ENCODE data around the gene TMEM258. TPM values are rescaled to one million over a fixed set of nuclear protein-coding genes. Genes with fewer than 3 reads are reported as not detected.

TMEM258 gene
- total RNA-seq, 1 donor from 2014 or later, result 104 TPM

DNA sequence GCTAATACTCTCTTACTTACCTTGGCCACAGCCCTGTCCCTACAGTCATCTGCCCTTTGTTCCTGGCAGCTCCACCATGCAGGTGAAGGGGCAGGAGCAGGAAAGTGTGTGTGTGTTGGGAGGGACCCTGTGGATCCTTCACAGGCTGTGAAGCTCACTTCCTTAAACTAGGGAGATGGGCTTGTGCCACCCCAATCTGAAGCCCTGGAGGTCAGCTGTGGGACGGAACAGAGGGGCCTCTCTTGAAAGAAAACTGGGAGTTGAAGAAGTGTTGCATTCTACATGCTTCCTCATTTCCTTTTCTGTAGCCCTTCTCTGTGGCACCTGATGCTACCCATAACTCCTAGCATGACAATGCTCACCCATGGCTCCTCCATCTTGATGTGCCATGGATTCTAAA, 12.7 kb upstream of the TMEM258 start:
- TF ChIP-seq, protein P1, sequence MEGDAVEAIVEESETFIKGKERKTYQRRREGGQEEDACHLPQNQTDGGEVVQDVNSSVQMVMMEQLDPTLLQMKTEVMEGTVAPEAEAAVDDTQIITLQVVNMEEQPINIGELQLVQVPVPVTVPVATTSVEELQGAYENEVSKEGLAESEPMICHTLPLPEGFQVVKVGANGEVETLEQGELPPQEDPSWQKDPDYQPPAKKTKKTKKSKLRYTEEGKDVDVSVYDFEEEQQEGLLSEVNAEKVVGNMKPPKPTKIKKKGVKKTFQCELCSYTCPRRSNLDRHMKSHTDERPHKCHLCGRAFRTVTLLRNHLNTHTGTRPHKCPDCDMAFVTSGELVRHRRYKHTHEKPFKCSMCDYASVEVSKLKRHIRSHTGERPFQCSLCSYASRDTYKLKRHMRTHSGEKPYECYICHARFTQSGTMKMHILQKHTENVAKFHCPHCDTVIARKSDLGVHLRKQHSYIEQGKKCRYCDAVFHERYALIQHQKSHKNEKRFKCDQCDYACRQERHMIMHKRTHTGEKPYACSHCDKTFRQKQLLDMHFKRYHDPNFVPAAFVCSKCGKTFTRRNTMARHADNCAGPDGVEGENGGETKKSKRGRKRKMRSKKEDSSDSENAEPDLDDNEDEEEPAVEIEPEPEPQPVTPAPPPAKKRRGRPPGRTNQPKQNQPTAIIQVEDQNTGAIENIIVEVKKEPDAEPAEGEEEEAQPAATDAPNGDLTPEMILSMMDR (IDR thresholded peaks at IDR 0.05), result no peak
- no peak overlapping the region for H3K4me3 ChIP-seq
- no peaks in the 10 kb centered on the region for H3K27me3 ChIP-seq (ENCODE audit: low read depth)
- no peaks in the 10 kb centered on the region for H3K9me3 ChIP-seq
- H3K27ac ChIP-seq, result no peak overlapping the region
- H3K36me3 ChIP-seq, result peaks cover 83% of the 10 kb centered on the region
- intact Hi-C loops (cut with DNase I), result no loop called here
- H3K4me1 ChIP-seq, result no peaks in the 10 kb centered on the region
- DNase-seq, result no peak
- no peak for ATAC-seq

DNA sequence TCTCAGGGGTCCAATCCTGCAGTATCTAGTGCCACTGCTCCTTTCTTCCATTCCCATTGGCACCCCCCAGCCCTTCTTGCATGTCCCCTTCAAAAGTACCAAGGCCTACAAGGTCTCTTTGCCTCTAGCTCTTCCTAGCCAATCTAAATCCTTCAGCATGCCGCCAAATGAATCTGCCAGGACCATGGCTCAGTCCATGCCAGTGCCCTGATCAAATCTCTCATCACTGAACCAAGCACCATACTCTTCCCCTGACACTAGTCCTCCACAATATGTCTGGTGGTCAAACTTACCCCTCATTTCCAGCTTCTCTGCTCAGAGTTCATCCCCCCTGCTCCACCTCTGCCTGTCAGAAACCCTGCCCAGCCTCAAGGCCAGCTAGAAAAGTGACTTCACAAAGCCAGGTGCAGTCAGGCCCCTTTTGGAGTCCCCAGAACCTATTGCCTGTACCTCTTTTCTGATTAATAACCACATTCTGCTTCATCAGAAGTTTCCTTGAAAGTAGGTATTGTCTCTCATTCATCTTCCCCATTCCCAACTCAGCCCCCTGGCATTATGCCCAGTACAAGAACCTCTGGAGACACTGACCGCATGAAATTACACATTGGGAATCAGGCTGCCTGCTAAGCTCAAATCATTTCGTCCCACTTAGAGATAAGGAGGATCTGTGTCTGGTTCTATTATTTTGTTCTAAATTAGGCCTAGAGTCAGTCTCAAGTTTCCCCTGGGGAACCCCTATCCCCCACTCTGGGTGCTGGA, 11.7 kb upstream of the TMEM258 start:
- no peak for ATAC-seq
- Histone ChIP-seq H3K9me3 (no peaks in the 10 kb centered on the region), H3K4me1 (no peaks in the 10 kb centered on the region), H3K36me3 (peaks cover 74% of the 10 kb centered on the region), H3K27ac (no peak overlapping the region), H3K4me3 (no peak overlapping the region), H3K27me3 (ENCODE audit: low read depth) (no peaks in the 10 kb centered on the region)
- TF ChIP-seq, protein P1 (IDR thresholded peaks at IDR 0.05), result no peak
- intact Hi-C loops (cut with DNase I), result no loop called here
- no peak for DNase-seq

DNA sequence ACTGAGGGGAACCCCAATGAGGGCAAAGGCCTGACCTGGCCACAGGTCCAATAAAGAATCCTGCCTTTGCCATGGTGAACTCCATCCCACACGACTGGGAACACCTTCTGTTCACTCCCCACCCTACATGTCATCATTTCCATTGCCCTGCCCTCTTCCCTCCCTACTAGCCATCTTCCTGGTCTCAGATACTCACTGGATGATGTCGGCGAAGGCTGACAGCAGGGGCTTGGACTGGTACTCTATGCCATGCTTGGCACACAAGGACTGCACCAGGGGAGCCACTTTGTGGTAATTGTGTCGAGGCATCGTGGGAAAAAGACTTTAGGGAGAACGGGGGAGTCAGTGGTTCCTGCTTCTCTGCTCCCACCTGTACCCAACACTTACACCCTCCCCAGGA, 10.2 kb upstream of the TMEM258 start:
- Histone ChIP-seq H3K4me1 (peaks cover 3% of the 10 kb centered on the region), H3K27ac (no peak overlapping the region), H3K9me3 (no peaks in the 10 kb centered on the region), H3K27me3 (ENCODE audit: low read depth) (no peaks in the 10 kb centered on the region), H3K36me3 (peaks cover 61% of the 10 kb centered on the region), H3K4me3 (no peak overlapping the region)
- intact Hi-C loops (cut with DNase I), result no loop called here
- no peak for ATAC-seq
- no peak for DNase-seq
- TF ChIP-seq, protein P1 (IDR thresholded peaks at IDR 0.05), result no peak

DNA sequence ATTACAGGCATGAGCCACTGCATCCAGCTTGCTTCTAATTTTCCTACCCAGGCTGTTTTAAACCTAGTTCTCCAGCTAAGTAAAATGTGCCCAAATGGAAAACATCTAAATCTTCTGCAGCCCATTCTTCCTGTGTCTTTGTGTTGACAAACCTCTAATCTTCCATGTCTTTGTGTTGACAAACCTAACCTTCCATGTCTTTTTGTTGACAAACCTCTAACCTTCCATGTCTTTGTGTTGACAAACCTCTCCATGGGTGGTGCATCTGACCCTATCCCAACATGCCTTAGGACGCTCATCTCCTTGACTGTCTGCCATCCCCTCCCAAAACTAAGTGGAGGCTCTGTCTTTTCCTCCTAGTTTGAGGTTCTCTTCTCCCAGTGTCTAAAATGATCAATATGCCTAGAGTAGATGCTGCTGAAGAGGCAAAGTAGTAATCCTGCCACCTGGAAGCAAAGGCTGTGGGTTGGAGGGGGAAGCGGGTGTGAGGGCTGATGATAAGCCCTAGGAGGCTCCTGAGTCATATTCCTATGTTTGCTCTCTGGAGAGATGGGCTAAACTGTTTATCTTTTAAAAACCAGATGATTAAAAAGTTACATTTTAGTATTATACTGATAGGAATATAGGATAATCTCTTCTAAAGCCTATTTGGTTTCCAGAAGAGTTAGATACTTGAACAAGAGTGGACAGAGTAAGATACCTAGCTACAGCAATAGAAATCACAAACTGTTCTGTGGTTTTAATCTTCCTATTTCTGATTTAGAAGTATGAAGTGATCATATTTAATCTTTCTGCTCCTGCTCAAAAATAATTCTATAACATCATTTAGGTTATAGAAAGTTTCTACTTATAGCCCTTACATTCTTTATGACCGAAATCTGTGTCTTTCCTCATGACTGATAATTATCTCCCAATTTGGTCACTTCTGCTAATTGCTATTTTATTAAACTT, 8.2 kb upstream of the TMEM258 start:
- H3K9me3 ChIP-seq, result no peaks in the 10 kb centered on the region
- ATAC-seq (no peak), DNase-seq (no peak)
- intact Hi-C loops (cut with DNase I), result no loop called here
- TF ChIP-seq, protein P1 (IDR thresholded peaks at IDR 0.05), result no peak
- peaks cover 7% of the 10 kb centered on the region for H3K4me1 ChIP-seq
- H3K36me3 ChIP-seq, result peaks cover 52% of the 10 kb centered on the region
- H3K4me3 ChIP-seq, result no peak overlapping the region
- H3K27ac ChIP-seq, result no peak overlapping the region
- no peaks in the 10 kb centered on the region for H3K27me3 ChIP-seq (ENCODE audit: low read depth)

DNA sequence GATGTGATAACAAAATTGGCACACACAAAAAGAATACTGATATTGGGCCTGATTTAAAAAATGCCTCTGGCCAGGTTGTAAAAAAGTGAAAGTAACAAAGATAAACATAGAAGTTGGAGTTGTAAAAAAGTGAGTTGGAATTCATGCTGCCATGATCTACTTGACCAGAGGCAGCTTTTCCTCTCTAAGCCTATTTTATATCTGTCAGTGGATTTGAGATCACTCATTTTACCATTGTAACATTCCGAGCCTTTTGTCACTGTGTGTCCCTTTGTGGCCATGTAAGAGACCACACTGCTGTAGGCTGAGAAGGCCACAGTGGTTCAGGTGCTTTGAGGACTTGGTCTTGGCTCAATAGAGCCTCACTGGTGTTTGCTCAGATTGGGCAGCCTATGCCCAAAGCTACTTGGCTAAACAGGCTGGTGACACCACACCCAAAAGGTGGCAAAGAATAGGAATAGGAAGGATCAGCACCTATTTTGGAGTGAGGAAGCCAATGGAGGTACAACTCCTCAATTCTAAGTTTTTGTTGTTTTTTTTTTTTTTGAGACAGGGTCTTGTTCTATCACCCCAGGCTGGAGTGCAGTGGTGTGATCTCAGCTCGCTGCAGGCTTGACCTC, 7.4 kb upstream of the TMEM258 start:
- peaks cover 7% of the 10 kb centered on the region for H3K4me1 ChIP-seq
- H3K27ac ChIP-seq, result no peak overlapping the region
- DNase-seq, result no peak
- no peaks in the 10 kb centered on the region for H3K27me3 ChIP-seq (ENCODE audit: low read depth)
- TF ChIP-seq, protein P1 (IDR thresholded peaks at IDR 0.05), result no peak
- no peak for ATAC-seq
- H3K36me3 ChIP-seq, result peaks cover 49% of the 10 kb centered on the region
- H3K4me3 ChIP-seq, result no peak overlapping the region
- H3K9me3 ChIP-seq, result no peaks in the 10 kb centered on the region
- intact Hi-C loops (cut with DNase I), result no loop called here

All from lower lobe of right lung (tissue), 2 donors.